OCI-LY7 (cell line): ENCODE data around the gene PLXNA3. TPM values are rescaled to one million over a fixed set of nuclear protein-coding genes. Genes with fewer than 3 reads are reported as not detected.
A peak's percentile ranks its signal among the peaks of the same experiment; 100 is the strongest.

Source experiments
- BruUV-seq: library from RNA; stranded (reverse); fragments of 400-500 nt; replicated peaks from 2 replicates; lab custom pipeline; 2021; lab: Mats Ljungman, UMichigan
- CTCF ChIA-PET: fragments of 300-600 bp; sonication (Branson Sonifier 250); formaldehyde crosslinking; loops from one replicate; lab custom pipeline; 2022; ENCODE audit warnings: antibody characterized with exemption; ENCODE audit not compliant: unreplicated experiment; lab: Charles Lee
- POLR2A ChIA-PET: fragments of 300-600 bp; sonication (Branson Sonifier 250); formaldehyde crosslinking; loops from one replicate; lab custom pipeline; 2022; ENCODE audit warnings: antibody characterized with exemption; lab: Charles Lee
- DNase-seq: peaks from one replicate; pipeline ENCODE4 v3.0.0-alpha.2; 2015; ENCODE audit warnings: low spot score
- H2AFZ ChIP-seq: fragments of 200-600 bp; sonication (generic), shearing (Covaris generic); 2 replicates; pipeline ENCODE4 v1.6.1; 2014; ENCODE audit warnings: mild to moderate bottlenecking, antibody characterized with exemption, low read length, moderate library complexity
- H3K27ac ChIP-seq: fragments of 200-600 bp; sonication (generic); 2 replicates; pipeline ENCODE4 v1.5.1; 2014; ENCODE audit warnings: mixed run types, low read depth, mild to moderate bottlenecking, moderate library complexity, low read length, inconsistent platforms; ENCODE audit not compliant: poor library complexity, severe bottlenecking
- H3K36me3 ChIP-seq: fragments of 200-600 bp; sonication (generic); 2 replicates; pipeline ENCODE4 v1.6.1; 2014; ENCODE audit warnings: mild to moderate bottlenecking, antibody characterized with exemption, low read length, moderate library complexity, mixed read lengths; ENCODE audit not compliant: insufficient read depth
- H3K4me1 ChIP-seq: fragments of 200-600 bp; sonication (generic); 2 replicates; pipeline ENCODE4 v1.5.1; 2014; ENCODE audit warnings: mild to moderate bottlenecking, low read length; ENCODE audit not compliant: insufficient read depth, poor library complexity, severe bottlenecking
- H3K4me2 ChIP-seq: fragments of 200-600 bp; sonication (generic); 2 replicates; pipeline ENCODE4 v1.6.1; 2014; ENCODE audit warnings: mild to moderate bottlenecking, low read length
- H3K4me3 ChIP-seq: fragments of 200-600 bp; sonication (generic); 2 replicates; pipeline ENCODE4 v1.5.1; 2014; ENCODE audit warnings: mild to moderate bottlenecking, low read depth, low read length; ENCODE audit not compliant: poor library complexity, severe bottlenecking
- H3K79me2 ChIP-seq: fragments of 200-600 bp; sonication (generic); 2 replicates; pipeline ENCODE4 v1.6.1; 2016; ENCODE audit warnings: low read depth, mild to moderate bottlenecking, low read length, moderate library complexity, mixed read lengths; ENCODE audit not compliant: insufficient read depth
- H3K9me2 ChIP-seq: fragments of 200-600 bp; sonication (generic); 2 replicates; pipeline ENCODE4 v1.6.1; 2016; ENCODE audit warnings: mild to moderate bottlenecking, low read length, mixed read lengths; ENCODE audit not compliant: insufficient read depth
- H3K9me3 ChIP-seq: fragments of 200-600 bp; sonication (generic); 2 replicates; pipeline ENCODE4 v1.6.1; 2014; ENCODE audit warnings: mild to moderate bottlenecking, mixed run types, low read length, mixed read lengths
- H4K20me1 ChIP-seq: fragments of 200-600 bp; sonication (generic); 2 replicates; pipeline ENCODE4 v1.6.1; 2014; ENCODE audit warnings: mild to moderate bottlenecking, antibody characterized with exemption, low read length, moderate library complexity, mixed read lengths; ENCODE audit not compliant: insufficient read depth
- CTCF ChIP-seq: fragments of 200-600 bp; sonication (generic); conservative IDR thresholded peaks from 2 replicates; pipeline ENCODE4 v1.5.1; 2014; ENCODE audit warnings: mild to moderate bottlenecking, antibody characterized with exemption, low read length, moderate library complexity, mixed read lengths
- EZH2phosphoT487 ChIP-seq: fragments of 200-600 bp; sonication (generic); IDR thresholded peaks from 2 replicates; pipeline ENCODE4 v1.6.1; 2018; ENCODE audit warnings: low read depth, borderline replicate concordance, mild to moderate bottlenecking, mixed run types, antibody characterized with exemption, low read length, moderate library complexity, mixed read lengths
- intact Hi-C: fragments of 100-400 bp; cut with micrococcal nuclease; formaldehyde crosslinking; loops from one replicate; pipeline ENCODE4 v1.10.0; 2022; ENCODE audit not compliant: unreplicated experiment
- total RNA-seq, 2 experiments: library from RNA; depleted of rRNA in 1 of 2; stranded (reverse); fragments of >200 nt in 1 of 2; shearing (Covaris generic) in 1 of 2; gene quantifications; 2 replicates each; pipeline ENCODE4 v1.2.3, GENCODE V29; 2014 to 2022

The PLXNA3 gene
- total RNA-seq, 2 experiments from 2014 or later: 5.6 to 8.0 TPM

GRCh38 chrX:154489182-154489581 is 31.1 kb downstream of the PLXNA3 start:
- no peaks in the 10 kb centered on the region for H4K20me1 ChIP-seq
- H2AFZ ChIP-seq: no peak overlapping the region
- ChIA-PET POLR2A (interaction anchor here (2.6 to 2.8 kb wide), 2 partner anchors 8 to 38 kb away, joined by 12 to 26 read pairs; no protein-coding TSS in a partner anchor), CTCF (no interaction called here)
- H3K79me2 ChIP-seq: peaks cover 16% of the 10 kb centered on the region
- peaks cover 34% of the 10 kb centered on the region for H3K4me1 ChIP-seq
- H3K4me3 ChIP-seq: peak overlapping the region; percentile 79
- H3K27ac ChIP-seq: peak overlapping the region; percentile 45
- DNase-seq: no peak
- peak overlapping the region; percentile 98 for H3K4me2 ChIP-seq
- peaks cover 18% of the 10 kb centered on the region for H3K36me3 ChIP-seq
- H3K9me2 ChIP-seq: no peaks in the 10 kb centered on the region
- BruUV-seq: no TSS peak
- intact Hi-C loops: loop anchor here (5.0 kb wide), 1 partner anchor 38 kb away; no protein-coding TSS in a partner anchor
- no peaks in the 10 kb centered on the region for H3K9me3 ChIP-seq
- TF ChIP-seq EZH2phosphoT487: no peak
- no peak for TF ChIP-seq CTCF

GRCh38 chrX:154490021-154490413 is 31.9 kb downstream of the PLXNA3 start:
- Histone ChIP-seq H3K27ac (peak overlapping the region; percentile 45), H3K9me2 (no peaks in the 10 kb centered on the region), H4K20me1 (no peaks in the 10 kb centered on the region), H3K36me3 (peaks cover 10% of the 10 kb centered on the region; the same call in 1 of the 2 replicates), H3K4me1 (peaks cover 25% of the 10 kb centered on the region), H2AFZ (0 out of 2 replicates have a peak overlapping the region, but pooled peaks have one; percentile 25), H3K79me2 (peaks cover 12% of the 10 kb centered on the region), H3K9me3 (no peaks in the 10 kb centered on the region), H3K4me3 (peak overlapping the region; percentile 79), H3K4me2 (peak overlapping the region; percentile 98)
- intact Hi-C loops: loop anchor here (5.0 kb wide), 1 partner anchor 63 kb away; the partner anchor contains the start of gene ATP6AP1
- ChIA-PET CTCF (interaction anchor here (0.6 to 1.0 kb wide), 4 partner anchors 10 to 57 kb away, joined by 3 to 4 read pairs (median 3); partner anchors contain the start of gene G6PD), POLR2A (interaction anchor here (0.5 to 2.8 kb wide), 10 partner anchors 9 to 168 kb away, joined by 4 to 26 read pairs (median 6); partner anchors contain the start of gene ATP6AP1)
- peak; percentile 52 for DNase-seq
- no peak for TF ChIP-seq CTCF
- TF ChIP-seq EZH2phosphoT487: no peak
- no TSS peak for BruUV-seq
